ENCODE data around the gene COL23A1. TPM values are rescaled to one million over a fixed set of nuclear protein-coding genes. Genes with fewer than 3 reads are reported as not detected.

COL23A1 gene
- total and polyA plus RNA-seq, 2 of the 13 experiments (the other 11 are each of a cell fraction or from before 2014, with no cell fraction given): not detected

DNA sequence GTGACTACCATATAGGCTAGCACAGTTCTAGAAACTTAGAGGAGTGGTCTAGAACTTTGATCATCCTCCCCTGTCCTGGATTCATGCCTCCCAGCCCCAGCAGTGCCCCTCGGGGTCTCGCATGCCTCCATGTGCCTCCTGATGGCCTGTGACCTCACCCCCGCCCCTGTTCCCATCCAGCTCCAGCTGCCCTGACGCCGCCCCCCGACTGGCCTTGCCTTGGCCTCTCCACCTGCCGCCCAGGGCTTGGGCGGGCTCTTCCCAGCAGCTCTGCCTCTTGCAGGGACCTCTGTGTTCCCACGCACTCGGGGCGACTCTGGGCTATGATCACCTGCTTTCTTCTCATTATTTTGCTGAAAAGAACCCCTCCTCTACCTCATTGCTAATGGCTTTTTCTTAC, 242.2 kb downstream of the COL23A1 start:
- no TSS peak for BruUV-seq (replicated peaks)
- FAIRE-seq (no peak), ATAC-seq (no peak), DNase-seq (ENCODE audit: low spot score) (no peak)
- peaks cover 1 to 19% of the 10 kb centered on the region in 2 experiments; a peak in 3 of 5 replicates for H3K27me3 ChIP-seq (ENCODE audit: control insufficient read depth in 1 of 2, insufficient read depth in 2 of 2, low read length in 2 of 2)
- no peaks in the 10 kb centered on the region for H3K36me3 ChIP-seq (replicated peaks in 1 of 2; ENCODE audit: control insufficient read depth in 1 of 2, insufficient read depth in 2 of 2, low read length in 2 of 2)
- no peaks in the 10 kb centered on the region for H3K79me2 ChIP-seq (ENCODE audit: insufficient read depth, low read length)
- H3K4me2 ChIP-seq (ENCODE audit: low read depth, low read length): no peak overlapping the region
- in situ Hi-C loops (cut with HindIII; ENCODE audit: extremely low pct_ligation_motif_present, low pct_unique_long_range_greater_than_20kb) (no loop called here), intact Hi-C loops (cut with micrococcal nuclease; ENCODE audit: unreplicated experiment) (no loop called here)
- H3K9ac ChIP-seq (ENCODE audit: insufficient read depth, low read depth, low read length): no peak overlapping the region
- H3K27ac ChIP-seq (ENCODE audit: extremely low read length, insufficient read depth, low read length): no peak overlapping the region
- no peaks in the 10 kb centered on the region for H4K20me1 ChIP-seq (ENCODE audit: insufficient read depth, low read length)
- CTCF ChIA-PET (ENCODE audit: low intra/inter-chr PET ratio, low total read pairs): no interaction called here
- no peaks in the 10 kb centered on the region for H3K4me1 ChIP-seq (ENCODE audit: insufficient read depth, low read length)
- no peak for TF ChIP-seq ZNF775 (CRISPR knock-in tag; IDR thresholded peaks at IDR 0.05; ENCODE audit: borderline replicate concordance)
- no peak for TF ChIP-seq HOXD1 (CRISPR knock-in tag; IDR thresholded peaks at IDR 0.05)
- TF ChIP-seq ZNF510 (CRISPR knock-in tag; IDR thresholded peaks at IDR 0.05; ENCODE audit: low read depth): no peak
- no peak for TF ChIP-seq TFDP2 (CRISPR knock-in tag; IDR thresholded peaks at IDR 0.05)
- TF ChIP-seq TCF12 (IDR thresholded peaks at IDR 0.05): no peak
- no peak for TF ChIP-seq TCF12 (CRISPR knock-in tag; IDR thresholded peaks at IDR 0.05)
- TF ChIP-seq, protein P1, sequence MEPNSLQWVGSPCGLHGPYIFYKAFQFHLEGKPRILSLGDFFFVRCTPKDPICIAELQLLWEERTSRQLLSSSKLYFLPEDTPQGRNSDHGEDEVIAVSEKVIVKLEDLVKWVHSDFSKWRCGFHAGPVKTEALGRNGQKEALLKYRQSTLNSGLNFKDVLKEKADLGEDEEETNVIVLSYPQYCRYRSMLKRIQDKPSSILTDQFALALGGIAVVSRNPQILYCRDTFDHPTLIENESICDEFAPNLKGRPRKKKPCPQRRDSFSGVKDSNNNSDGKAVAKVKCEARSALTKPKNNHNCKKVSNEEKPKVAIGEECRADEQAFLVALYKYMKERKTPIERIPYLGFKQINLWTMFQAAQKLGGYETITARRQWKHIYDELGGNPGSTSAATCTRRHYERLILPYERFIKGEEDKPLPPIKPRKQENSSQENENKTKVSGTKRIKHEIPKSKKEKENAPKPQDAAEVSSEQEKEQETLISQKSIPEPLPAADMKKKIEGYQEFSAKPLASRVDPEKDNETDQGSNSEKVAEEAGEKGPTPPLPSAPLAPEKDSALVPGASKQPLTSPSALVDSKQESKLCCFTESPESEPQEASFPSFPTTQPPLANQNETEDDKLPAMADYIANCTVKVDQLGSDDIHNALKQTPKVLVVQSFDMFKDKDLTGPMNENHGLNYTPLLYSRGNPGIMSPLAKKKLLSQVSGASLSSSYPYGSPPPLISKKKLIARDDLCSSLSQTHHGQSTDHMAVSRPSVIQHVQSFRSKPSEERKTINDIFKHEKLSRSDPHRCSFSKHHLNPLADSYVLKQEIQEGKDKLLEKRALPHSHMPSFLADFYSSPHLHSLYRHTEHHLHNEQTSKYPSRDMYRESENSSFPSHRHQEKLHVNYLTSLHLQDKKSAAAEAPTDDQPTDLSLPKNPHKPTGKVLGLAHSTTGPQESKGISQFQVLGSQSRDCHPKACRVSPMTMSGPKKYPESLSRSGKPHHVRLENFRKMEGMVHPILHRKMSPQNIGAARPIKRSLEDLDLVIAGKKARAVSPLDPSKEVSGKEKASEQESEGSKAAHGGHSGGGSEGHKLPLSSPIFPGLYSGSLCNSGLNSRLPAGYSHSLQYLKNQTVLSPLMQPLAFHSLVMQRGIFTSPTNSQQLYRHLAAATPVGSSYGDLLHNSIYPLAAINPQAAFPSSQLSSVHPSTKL (CRISPR knock-in tag; IDR thresholded peaks at IDR 0.05): no peak
- no peak for TF ChIP-seq SNAI1 (CRISPR knock-in tag; IDR thresholded peaks at IDR 0.05; ENCODE audit: borderline replicate concordance)
- TF ChIP-seq SSRP1 (CRISPR knock-in tag; IDR thresholded peaks at IDR 0.05): no peak
- TF ChIP-seq HHEX (CRISPR knock-in tag; IDR thresholded peaks at IDR 0.05): no peak
- no peak for TF ChIP-seq ZNF503 (CRISPR knock-in tag; IDR thresholded peaks at IDR 0.05)
- TF ChIP-seq PRDM4 (CRISPR knock-in tag; IDR thresholded peaks at IDR 0.05; ENCODE audit: borderline replicate concordance): no peak
- TF ChIP-seq GABPA (IDR thresholded peaks at IDR 0.05; ENCODE audit: low read depth, low read length): no peak
- no peak for TF ChIP-seq GABPA (CRISPR knock-in tag; IDR thresholded peaks at IDR 0.05; ENCODE audit: low read depth)
- TF ChIP-seq ZMYM2 (CRISPR knock-in tag; IDR thresholded peaks at IDR 0.05): no peak
- TF ChIP-seq ZNF670 (CRISPR knock-in tag; IDR thresholded peaks at IDR 0.05; ENCODE audit: borderline replicate concordance): no peak
- TF ChIP-seq ZNF3 (CRISPR knock-in tag; IDR thresholded peaks at IDR 0.05): no peak
- H3K4me3 ChIP-seq (replicated peaks in 1 of 3; ENCODE audit: insufficient read depth in 1 of 3, low read depth in 2 of 3, low read length in 3 of 3): no peak overlapping the region
- WGBS (ENCODE audit: low lambda C conversion rate): 30% methylated on average over 11 of the region's 11 CpGs
- H3K9me3 ChIP-seq (ENCODE audit: low read length): no peaks in the 10 kb centered on the region
- no peak overlapping the region for H2AFZ ChIP-seq (ENCODE audit: low read length)
- POLR2A ChIA-PET: no interaction called here
